ENCODE data around the gene NFILZ.

GRCh38 chr19:8657869-8658268, 27.4 kb downstream of the NFILZ start:
- no peak for TF ChIP-seq POLR2AphosphoS5 (IDR thresholded peaks at IDR 0.05; ENCODE audit: low read depth, low read length)
- no peak for TF ChIP-seq SIN3A (IDR thresholded peaks at IDR 0.05; ENCODE audit: borderline replicate concordance, insufficient read depth, low read length)
- no peak for TF ChIP-seq FOXP2 (optimal IDR thresholded peaks at IDR 0.05; ENCODE audit: borderline replicate concordance, extremely low read depth, extremely low read length, insufficient read depth)
- TF ChIP-seq REST (IDR thresholded peaks at IDR 0.05; ENCODE audit: insufficient read depth in 1 of 2, low read depth in 2 of 2, low read length in 2 of 2), result no peak
